ENCODE results near the gene CFAP20DC.
"Not testable (repeated sequence)": the region's sequence is repeated elsewhere in the genome, so short reads cannot be mapped to it uniquely, and the experiment has no call there.

Gene CFAP20DC

DNA sequence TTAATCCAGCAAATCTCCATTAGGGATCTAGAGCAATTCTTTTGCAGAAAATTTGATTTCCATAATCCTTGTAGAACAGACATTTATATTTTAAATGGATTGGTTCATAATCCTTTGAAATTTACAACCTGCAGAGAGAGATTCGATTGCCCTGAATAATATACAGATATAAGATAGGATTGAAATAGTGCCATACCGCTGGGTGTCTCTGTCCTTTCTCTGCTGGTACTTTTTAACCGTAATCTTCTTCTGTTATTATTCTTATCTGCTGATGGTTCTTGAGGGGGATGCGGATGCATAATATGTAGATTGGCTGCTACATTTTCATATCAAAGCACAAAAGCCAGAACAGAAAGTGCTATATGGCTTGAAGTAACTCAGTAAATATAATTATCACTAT is 182.2 kb downstream of the CFAP20DC start:
- DNase-seq (ENCODE audit: low read depth) = no peak

DNA sequence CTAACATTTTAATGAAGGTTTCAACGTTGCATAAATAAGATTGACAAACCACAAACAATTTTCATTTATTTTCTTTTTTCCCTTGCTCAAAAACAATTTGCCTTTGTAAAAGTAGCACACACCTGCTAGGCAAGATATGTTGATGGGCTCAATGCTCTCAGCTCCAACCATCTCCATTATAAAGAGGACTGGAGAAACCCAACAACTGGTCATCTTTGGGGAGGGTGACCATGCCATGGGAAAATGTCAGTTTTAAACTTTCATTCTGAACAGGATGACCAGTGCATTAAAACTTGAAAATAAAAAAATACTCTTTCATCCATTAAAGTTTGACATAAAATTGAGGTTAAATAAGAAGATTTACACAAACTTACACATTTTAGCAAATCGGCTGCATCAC is 183.7 kb downstream of the CFAP20DC start:
- DNase-seq (ENCODE audit: low read depth) = no peak

DNA sequence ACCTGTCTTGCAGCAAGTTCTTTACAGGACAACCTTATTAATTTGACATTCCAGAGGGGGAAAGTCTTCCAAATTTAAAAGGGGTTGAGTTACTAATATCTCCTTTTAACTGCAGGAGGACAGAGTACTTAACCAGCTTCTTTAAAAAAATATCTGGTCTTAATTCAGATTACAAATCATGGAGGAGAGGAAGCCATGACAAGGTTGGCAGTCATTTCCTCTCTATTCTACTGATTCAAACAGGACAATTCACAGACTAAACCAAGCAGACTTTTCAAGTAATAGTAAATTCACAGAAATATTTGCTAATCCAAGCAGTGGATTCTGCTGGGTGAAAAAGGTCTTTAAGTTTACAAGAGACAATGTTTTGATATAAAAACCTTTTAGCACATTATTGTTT is 185.3 kb downstream of the CFAP20DC start:
- no peak for DNase-seq (ENCODE audit: low read depth)

DNA sequence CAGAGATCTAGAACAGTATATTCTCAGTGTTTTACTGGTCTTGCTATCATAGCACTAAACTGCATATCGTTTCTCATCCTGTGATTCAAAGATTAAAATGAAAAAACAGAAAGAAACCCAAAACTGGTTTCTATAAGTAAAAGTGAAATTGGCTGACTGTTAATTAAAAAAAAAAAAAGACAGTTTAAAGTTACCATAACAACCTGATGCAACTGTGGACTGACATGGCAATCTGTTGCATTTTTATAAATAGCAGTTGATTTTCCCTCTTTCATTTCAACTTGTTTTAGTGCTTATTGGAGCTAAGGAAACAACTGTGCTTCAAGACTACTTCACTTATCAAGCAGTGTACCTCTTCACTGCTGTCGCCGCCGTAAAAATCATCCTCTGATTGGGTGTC is 186.6 kb downstream of the CFAP20DC start:
- no peak for DNase-seq (ENCODE audit: low read depth)

DNA sequence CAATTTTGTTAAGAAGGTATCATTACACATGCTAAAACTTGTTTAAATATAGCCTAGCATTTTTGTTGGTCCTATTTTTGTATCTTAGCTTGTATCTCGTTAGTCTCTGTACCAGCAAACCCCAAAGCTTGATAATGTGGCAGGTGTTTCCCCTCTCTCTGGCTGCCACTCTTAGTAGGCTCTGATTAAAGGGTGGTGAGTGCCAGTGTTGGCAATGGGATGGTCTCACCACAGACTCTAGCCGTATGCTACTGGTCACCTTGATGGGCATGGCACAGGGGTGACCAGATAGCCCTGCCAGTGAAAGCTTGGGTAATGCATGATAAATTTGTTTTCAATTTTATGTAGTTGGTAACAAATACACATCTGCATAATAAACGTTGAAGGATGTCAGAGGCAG is 188.3 kb downstream of the CFAP20DC start:
- no peak for DNase-seq (ENCODE audit: low read depth)

DNA sequence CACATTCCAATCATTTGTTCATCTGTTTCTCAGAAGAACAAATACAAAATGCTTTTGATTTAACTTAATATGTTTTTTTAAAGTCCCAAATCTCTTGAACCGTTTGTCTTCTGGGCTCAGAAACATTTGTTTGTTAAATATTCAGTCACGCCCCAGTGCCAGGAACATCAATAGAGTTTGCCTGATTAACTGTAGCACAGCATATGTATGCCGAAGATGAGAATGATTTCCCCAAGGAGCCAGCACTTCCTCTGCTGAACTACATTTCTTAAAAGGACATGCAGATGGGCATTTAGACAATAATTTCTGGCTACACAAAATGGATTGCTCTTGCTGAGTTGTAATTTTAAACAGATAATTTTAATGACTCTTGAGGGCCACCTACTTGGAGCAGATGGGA is 191.7 kb downstream of the CFAP20DC start:
- no peak for DNase-seq (ENCODE audit: low read depth)

DNA sequence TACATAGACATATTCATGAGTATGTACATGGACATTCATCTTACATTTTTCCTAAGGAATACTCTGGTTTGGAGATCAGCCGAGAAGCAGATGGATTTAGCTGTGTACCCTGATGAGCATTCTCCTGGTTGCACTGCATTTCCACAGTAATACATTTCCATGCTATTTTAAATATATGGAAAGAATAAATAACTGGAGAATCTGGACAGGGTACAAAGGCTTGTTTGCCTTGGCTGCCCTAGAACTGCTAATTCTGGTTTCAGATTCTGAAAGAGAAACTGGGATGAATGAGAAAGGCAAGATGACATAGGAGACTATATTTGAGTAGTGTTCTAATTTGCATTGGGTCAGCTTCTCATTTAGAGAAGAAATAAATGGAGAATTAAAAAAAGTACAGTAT is 192.4 kb downstream of the CFAP20DC start:
- no peak for DNase-seq (ENCODE audit: low read depth)

DNA sequence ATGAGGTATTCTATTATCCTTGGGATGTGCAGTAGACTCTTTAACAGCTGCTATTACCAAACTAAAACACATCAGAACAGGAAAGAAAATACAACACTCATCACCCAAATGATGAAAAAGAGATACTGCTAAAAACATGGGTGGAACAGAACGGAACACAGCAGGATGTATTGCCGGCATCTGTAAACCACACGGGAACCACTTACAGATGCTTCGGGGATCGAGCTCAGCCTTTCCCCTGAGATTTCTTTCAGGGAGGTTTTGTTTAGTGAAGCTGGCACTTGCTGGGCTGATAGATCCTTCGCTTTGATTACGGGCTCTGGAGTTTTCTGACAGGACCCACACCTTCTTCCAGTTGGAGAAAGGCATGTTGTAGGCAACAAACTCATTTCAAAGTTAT is 201.0 kb downstream of the CFAP20DC start:
- DNase-seq (ENCODE audit: low read depth) = no peak

DNA sequence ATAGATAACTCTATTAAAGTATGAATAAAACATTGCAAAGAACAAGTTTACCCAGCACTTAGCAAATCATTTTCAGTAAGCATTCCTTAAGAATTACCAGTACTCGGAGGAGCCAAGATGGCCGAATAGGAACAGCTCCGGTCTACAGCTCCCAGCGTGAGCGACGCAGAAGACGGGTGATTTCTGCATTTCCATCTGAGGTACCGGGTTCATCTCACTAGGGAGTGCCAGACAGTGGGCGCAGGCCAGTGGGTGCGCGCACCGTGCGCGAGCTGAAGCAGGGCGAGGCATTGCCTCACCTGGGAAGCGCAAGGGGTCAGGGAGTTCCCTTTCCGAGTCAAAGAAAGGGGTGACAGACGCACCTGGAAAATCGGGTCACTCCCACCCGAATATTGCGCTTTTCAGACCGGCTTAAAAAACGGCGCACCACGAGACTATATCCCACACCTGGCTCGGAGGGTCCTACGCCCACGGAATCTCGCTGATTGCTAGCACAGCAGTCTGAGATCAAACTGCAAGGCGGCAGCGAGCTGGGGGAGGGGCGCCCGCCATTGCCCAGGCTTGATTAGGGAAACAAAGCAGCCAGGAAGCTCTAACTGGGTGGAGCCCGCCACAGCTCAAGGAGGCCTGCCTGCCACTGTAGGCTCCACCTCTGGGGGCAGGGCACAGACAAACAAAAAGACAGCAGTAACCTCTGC is 207.6 kb downstream of the CFAP20DC start:
- DNase-seq (ENCODE audit: low read depth) = not testable (repeated sequence)

DNA sequence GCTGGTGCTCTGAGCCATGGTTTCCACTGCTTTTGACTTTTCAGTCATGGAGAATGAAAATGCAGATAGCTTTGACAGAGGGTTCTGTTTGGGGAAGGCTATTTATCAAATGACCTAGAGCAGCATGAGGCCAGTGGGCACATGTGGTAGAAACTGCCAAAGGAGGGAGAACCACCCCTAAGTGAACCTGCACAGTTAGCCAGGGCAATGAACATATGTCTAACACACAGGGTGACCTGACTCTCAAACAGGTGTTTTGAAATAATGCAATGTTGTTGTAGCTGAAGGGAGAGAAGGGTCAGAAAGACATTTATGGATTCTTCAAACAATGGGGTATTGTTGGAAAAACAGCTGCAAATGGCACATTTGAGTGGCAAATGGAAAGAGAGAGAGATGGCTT is 208.9 kb downstream of the CFAP20DC start:
- DNase-seq (ENCODE audit: low read depth) = no peak

DNA sequence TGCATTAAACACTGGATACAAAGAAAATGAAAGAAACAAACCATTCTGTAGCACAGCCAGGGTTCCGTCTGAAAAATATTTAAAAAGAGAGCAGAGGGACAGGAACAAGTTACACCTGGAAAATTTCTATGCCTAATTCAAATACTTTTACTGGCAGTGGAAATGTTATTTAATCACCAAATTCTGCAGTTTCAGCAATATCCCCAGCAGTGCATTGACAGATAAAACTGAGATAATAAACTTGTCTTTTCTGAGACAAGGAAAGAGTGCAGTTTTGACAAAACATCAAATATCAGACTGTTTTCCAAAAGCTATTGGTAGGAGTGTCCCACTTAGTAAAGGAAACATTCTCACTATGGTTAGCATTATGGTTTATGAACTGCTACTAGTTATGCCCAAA is 209.9 kb downstream of the CFAP20DC start:
- DNase-seq (ENCODE audit: low read depth) = no peak

DNA sequence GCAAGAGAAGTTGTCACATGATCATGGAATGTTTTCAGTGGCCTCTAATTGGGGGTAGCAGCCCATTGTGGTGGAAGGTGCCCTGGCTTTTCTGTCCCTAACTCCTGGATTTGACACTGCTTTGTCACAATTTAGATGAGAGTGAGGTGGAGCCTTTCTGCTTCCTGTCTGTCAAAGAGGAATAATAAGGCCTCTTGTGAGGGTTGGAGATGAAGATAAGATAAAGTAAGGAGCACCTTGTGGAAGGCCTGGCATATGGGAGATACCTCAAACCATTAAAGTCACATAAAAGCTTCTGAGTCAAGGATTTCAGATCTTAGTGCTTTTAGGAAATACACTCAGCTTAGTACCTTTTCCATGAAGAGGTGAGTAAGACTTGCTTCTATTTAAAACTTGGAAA is 210.6 kb downstream of the CFAP20DC start:
- no peak for DNase-seq (ENCODE audit: low read depth)

DNA sequence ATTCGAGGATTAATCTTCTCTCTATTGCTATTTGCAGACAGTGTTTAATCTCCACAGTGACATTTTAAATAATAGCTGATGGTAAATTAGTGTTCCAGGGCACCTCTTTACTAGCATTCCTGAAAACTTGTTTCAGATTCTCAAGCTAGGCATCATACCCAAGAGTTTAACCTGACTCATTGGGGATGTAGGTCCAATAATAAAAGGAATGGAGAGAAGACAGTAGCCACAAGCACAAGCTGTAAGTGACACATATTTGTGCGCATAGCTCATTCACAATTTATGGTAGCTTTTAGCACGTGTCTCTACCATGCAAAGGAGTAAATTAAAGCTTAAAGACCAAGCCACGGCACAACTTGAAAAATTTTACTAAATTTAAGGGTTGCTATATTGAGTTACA is 212.0 kb downstream of the CFAP20DC start:
- DNase-seq (ENCODE audit: low read depth) = no peak

DNA sequence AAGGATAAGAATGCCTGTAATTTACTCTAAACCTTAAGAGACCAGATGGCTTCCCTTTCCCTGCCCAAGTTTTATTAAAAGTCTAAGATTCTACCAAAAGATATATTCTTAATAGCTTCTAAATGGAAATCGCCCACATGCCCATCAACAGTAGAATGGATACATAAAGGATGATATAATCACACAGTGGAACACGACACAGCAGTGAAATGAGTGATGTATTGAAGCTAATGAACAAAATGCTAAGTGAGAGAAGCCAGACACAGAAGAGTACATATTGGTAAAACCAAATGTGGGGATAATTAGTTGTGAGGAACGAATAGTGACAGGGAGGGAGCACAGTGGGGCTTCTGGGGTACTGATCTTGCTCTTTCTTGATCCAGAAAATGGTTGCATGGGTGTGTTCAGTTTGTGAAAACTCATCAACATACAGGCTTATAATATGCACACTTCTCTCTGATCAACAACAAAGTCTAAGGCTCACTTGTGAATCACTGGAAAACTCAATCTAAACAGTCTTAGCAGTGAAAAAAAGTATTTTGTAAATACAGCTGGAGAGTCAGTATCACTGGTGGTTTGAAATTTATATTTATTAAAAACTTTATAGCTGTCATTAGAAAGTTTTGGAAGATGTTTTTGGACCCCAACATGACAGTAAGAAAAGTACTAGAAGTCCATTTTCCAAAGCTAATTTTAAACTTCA is 212.5 kb downstream of the CFAP20DC start:
- no peak for DNase-seq (ENCODE audit: low read depth)

DNA sequence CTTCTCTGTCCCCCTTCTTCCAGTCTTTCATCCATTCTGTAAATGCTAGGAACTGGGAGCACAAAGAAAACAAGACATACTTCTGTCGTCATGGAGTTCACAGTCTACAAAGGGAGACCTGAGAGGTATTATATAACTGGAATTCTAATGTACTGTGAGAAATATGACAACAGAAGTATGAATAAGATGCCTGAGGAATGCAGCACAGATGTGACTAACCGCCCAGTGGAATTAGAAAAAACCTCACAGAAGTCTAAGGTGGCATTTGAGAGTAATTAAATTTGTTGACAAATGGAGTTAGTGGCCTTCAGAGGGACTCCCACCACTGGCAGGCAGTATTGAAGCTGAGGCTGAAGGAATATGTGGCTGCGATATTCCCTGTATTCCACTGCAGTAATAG is 214.7 kb downstream of the CFAP20DC start:
- peak; percentile 42 for DNase-seq (ENCODE audit: low read depth)

DNA sequence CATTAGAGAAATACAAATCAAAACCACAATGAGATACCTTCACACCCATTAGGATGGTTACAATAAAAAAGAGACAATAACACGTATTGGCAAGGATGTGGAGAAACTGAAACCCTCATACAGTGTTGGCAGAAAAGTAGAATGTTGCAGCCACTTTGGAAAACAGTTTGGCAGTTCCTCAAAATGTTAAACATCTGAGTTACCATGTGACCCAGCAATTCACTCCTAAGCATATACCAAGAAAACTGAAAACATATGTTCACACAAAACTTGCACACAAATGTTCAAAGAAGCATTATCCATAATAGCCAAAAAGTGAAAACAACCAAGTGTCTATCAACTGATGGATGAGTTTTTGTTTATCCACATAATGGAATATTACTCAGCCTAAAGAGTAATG is 216.3 kb downstream of the CFAP20DC start:
- DNase-seq (ENCODE audit: low read depth) = no peak

DNA sequence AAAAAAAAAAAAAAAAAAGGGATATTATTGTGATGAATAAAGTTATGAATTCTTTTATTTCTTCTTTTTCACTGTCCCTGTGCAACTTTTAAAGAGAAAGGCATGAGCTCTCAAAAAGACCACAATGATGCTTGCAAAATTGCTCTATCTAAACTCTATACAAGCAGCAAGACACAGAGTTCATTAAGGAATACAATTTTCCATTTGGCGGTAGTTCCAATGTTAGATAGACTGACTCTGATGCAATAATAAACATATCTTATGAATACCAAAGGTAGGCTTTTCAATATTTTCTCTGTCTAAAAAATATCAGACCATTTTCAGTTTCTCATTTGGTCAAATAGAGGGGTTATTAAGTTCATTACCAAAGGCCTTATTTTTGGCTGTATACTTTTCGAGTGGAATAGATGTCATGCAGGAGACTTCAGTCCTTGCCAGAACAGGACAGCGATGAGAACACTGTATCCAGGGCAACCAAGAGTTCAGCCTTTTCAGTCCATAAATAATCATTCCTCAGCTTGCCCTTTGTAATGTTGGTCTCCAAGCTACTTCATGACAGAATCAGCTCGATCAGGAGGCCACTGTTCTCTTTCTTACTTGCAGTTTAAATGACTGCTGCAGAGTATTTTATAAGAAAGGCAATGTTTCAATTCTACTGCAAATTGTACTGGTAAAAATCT is 220.4 kb downstream of the CFAP20DC start:
- DNase-seq (ENCODE audit: low read depth) = no peak

DNA sequence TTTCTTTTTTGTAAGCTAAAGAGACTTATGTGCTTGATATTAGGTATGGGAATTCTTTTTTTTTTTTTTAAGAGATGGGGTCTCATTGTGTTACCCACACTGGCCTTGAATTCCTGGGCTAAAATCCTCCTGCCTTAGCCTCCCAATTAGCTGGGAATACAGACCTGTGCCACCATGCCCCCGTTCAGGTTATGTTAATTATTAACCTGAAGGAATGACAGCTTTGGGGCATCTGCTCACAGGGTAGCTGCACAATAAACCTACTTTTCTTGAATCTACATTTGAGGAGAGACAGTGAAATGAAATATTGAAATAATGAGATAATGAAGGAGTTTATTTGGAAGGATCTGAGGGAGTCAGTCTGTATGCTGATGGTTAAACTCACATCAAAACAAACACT is 225.0 kb downstream of the CFAP20DC start:
- DNase-seq (ENCODE audit: low read depth) = no peak

DNA sequence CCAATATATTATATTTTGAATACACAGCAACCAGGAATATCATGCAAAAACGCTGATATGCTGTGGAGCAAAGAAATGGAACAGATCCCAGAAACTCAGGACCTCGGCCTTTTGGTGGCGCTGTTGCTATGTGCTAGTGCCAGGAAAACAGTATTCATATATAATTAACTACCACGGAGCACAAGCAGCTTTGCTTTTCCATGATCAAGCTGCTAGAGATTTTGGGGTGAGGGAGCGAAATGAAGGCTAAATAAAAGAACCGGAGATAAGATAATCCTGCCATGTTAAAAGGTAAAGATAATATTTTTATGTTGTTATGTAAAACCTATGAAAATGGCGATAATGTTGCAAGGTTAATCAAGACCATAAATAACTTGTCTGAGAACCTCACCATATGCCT is 225.5 kb downstream of the CFAP20DC start:
- DNase-seq (ENCODE audit: low read depth) = peak; percentile 40

DNA sequence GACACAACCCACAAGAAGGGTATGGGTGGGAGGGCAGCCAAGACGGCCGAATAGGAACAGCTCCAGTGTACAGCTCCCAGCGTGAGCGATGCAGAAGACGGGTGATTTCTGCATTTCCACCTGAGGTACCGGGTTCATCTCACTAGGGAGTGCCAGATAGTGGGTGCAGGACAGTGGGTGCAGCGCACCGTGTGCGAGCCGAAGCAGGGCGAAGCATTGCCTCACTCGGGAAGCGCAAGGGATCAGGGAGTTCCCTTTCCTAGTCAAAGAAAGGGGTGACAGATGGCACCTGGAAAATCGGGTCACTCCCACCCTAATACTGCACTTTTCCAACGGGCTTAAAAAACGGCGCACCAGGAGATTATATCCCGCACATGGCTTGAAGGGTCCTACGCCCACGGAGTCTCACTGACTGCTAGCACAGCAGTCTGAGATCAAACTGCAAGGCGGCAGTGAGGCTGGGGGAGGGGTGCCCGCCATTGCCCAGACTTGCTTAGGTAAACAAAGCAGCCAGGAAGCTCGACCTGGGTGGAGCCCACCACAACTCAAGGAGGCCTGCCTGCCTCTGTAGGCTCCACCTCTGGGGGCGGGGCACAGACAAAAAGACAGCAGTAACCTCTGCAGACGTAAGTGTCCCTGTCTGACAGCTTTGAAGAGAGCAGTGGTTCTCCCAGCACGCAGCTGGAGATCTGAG is 243.1 kb downstream of the CFAP20DC start:
- not testable (repeated sequence) for DNase-seq (ENCODE audit: low read depth)

DNA sequence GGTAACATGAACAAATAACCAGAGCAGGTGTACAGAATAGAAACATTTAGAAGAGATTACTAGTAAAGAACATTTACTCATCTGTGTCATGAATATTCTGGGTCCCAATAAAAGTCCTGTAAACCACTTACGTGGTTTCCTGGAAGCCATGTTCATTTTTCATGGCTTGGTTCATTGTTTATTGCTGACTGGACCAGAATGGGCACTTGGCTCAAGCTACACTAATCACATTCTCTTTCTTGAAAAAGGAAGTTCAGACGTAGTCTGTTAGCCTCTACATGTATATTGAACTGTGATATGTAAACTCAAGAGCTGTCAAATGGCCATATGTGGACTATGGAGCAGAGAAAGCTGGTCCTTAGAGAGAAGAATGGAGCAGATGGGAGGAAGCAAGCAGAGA is 244.9 kb downstream of the CFAP20DC start:
- DNase-seq (ENCODE audit: low read depth) = no peak

DNA sequence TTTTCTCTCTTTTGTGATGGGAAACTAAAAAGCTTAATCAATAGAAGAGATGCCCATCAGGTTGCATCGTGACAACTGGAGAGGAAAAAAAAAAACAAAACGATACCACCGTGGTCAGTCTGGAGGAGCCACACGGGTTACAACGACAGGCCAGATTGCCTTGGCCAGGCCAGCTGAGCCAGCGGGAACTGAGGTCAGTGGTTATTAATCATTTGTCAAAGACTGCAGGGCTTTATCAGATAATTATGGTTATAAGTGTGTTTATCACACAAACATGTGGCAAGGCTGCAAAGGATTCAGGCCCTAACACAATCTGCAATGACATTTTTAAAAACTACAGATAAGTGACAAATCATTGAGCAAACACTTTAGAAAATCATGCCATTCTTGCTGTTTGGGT is 248.3 kb downstream of the CFAP20DC start:
- no peak for DNase-seq (ENCODE audit: low read depth)

DNA sequence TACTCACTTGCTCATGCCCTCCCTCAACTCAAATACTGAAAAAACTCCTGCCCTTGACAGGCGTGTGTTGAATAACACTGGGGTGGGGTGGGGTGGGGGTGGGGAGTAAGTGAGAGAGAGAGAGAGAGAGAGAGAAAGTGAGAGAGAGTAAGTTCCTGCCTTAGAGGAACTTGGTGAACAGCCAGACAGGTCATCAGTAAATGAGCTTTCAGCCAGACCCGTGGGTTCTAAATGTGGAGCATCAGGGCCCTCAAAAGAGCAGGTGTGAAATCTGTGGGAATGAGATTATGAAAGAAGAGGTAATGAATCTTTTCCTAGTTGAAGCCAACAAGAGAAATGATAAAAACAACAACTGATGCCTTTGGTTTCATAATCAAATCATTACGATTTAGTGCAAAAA is 248.9 kb downstream of the CFAP20DC start:
- DNase-seq (ENCODE audit: low read depth) = no peak
